ENCODE results near the gene ADRA2C.

Gene ADRA2C

GRCh38 chr4:3732076-3733028, 33.8 kb upstream of the ADRA2C start:
- no peak for DNase-seq (ENCODE audit: low read depth, low spot score)

GRCh38 chr4:3733195-3733594, 33.0 kb upstream of the ADRA2C start:
- no peak for DNase-seq (ENCODE audit: low read depth, low spot score)

- no peak for DNase-seq (ENCODE audit: low read depth, low spot score)
Measured at GRCh38 chr4:3735196-3735595, 31.0 kb upstream of the ADRA2C start.

- DNase-seq (ENCODE audit: low read depth, low spot score): no peak
Measured at GRCh38 chr4:3736290-3736689, 29.9 kb upstream of the ADRA2C start.

- no peak for DNase-seq (ENCODE audit: low read depth, low spot score)
Measured at GRCh38 chr4:3736806-3737205, 29.4 kb upstream of the ADRA2C start.

- no peak for DNase-seq (ENCODE audit: low read depth, low spot score)
Measured at GRCh38 chr4:3739577-3739976, 26.6 kb upstream of the ADRA2C start.

GRCh38 chr4:3740256-3740655, 25.9 kb upstream of the ADRA2C start:
- DNase-seq (ENCODE audit: low read depth, low spot score): no peak

- DNase-seq (ENCODE audit: low read depth, low spot score): no peak
Measured at GRCh38 chr4:3741217-3742011, 24.8 kb upstream of the ADRA2C start.

- no peak for DNase-seq (ENCODE audit: low read depth, low spot score)
Measured at GRCh38 chr4:3742610-3743009, 23.6 kb upstream of the ADRA2C start.

GRCh38 chr4:3744232-3744631, 22.0 kb upstream of the ADRA2C start:
- no peak for DNase-seq (ENCODE audit: low read depth, low spot score)

- no peak for DNase-seq (ENCODE audit: low read depth, low spot score)
Measured at GRCh38 chr4:3744901-3745300, 21.3 kb upstream of the ADRA2C start.

GRCh38 chr4:3745886-3746656, 20.1 kb upstream of the ADRA2C start:
- no peak for DNase-seq (ENCODE audit: low read depth, low spot score)

GRCh38 chr4:3746701-3747580, 19.2 kb upstream of the ADRA2C start:
- no peak for DNase-seq (ENCODE audit: low read depth, low spot score)

- DNase-seq (ENCODE audit: low read depth, low spot score): no peak
Measured at GRCh38 chr4:3747581-3747904, 18.6 kb upstream of the ADRA2C start.

GRCh38 chr4:3748136-3748898, 17.9 kb upstream of the ADRA2C start:
- DNase-seq (ENCODE audit: low read depth, low spot score): no peak

- DNase-seq (ENCODE audit: low read depth, low spot score): no peak
Measured at GRCh38 chr4:3749081-3749480, 17.1 kb upstream of the ADRA2C start.

GRCh38 chr4:3750334-3750733, 15.9 kb upstream of the ADRA2C start:
- DNase-seq (ENCODE audit: low read depth, low spot score): no peak

GRCh38 chr4:3752022-3752421, 14.2 kb upstream of the ADRA2C start:
- DNase-seq (ENCODE audit: low read depth, low spot score): no peak

- no peak for DNase-seq (ENCODE audit: low read depth, low spot score)
Measured at GRCh38 chr4:3753726-3754412, 12.3 kb upstream of the ADRA2C start.

All from activated naive CD8-positive, alpha-beta T cell treated with anti-CD3 and anti-CD28 coated beads, Interleukin-2, amount 50 U/mL, for 16 hours (primary cell).